ENCODE data around the gene TP63.

The TP63 gene

GRCh38 chr3:189674249-189674913, 43.2 kb downstream of the TP63 start:
- Histone ChIP-seq H3K14ac (ENCODE audit: low read length in 2 of 2) (no peak overlapping the region), H3K9me3 (ENCODE audit: control insufficient read depth, low read length) (peaks cover 17% of the 10 kb centered on the region), H2AFZ (ENCODE audit: low read depth, low read length) (no peak overlapping the region), H3K9ac (ENCODE audit: low read length) (no peak overlapping the region), H3K4me3 (ENCODE audit: insufficient read depth in 1 of 2, low read depth in 1 of 2, low read length in 2 of 2) (no peak overlapping the region), H4K91ac (ENCODE audit: low read length) (no peak overlapping the region), H3K4me2 (ENCODE audit: low read length, poor library complexity, severe bottlenecking) (no peak overlapping the region), H3K36me3 (ENCODE audit: control insufficient read depth in 1 of 2, insufficient read depth in 2 of 2, low read depth in 1 of 2, low read length in 2 of 2) (no peaks in the 10 kb centered on the region), H3K18ac (ENCODE audit: low read depth in 1 of 2, low read length in 2 of 2) (no peak overlapping the region), H2BK15ac (ENCODE audit: low read depth, poor library complexity, severe bottlenecking) (no peak overlapping the region), H3K27ac (ENCODE audit: low read length, poor library complexity, severe bottlenecking) (no peak overlapping the region), H2BK12ac (ENCODE audit: low read length in 2 of 2) (no peak overlapping the region), H3K23ac (ENCODE audit: low read length in 2 of 2) (no peak overlapping the region), H3K79me1 (replicated peaks; ENCODE audit: low read length, poor library complexity, severe bottlenecking) (no peaks in the 10 kb centered on the region), H2BK5ac (ENCODE audit: low read depth, low read length, poor library complexity, severe bottlenecking) (no peak overlapping the region), H2BK120ac (ENCODE audit: low read depth, low read length) (no peak overlapping the region), H2AK5ac (ENCODE audit: low read length, severe bottlenecking) (no peak overlapping the region), H4K8ac (ENCODE audit: low read length) (no peak overlapping the region), H3K27me3 (ENCODE audit: control insufficient read depth in 1 of 2, insufficient read depth in 1 of 2, low read length in 2 of 2) (no peaks in the 10 kb centered on the region), H3K4ac (ENCODE audit: low read depth in 1 of 2, low read length in 2 of 2) (no peak overlapping the region), H3K4me1 (ENCODE audit: control insufficient read depth, insufficient read depth, low read depth, low read length) (no peaks in the 10 kb centered on the region)
- DNase-seq = no peak
- 95% methylated on average over 6 of the region's 6 CpGs for WGBS

DNA sequence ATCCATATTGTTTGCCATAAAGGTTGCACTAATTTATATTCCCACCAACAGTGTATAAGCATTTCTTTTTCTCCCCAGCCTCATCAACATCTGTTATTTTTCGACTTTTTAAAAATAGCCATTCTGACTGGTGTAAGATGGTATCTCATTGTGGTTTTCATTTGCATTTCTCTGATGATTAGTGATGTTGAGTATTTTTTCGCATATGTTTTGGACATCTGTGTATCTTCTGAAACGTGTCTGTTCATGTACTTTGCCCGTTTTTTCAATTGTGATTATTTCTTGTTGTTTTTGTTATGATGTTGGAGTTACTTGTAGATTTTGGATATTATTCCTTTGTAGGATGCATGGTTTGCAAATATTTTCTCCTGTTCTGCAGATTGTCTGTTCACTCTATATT, 46.5 kb downstream of the TP63 start:
- no peak for DNase-seq
- H3K79me1 ChIP-seq (replicated peaks; ENCODE audit: low read length, poor library complexity, severe bottlenecking) = no peaks in the 10 kb centered on the region
- no peak overlapping the region for H2BK120ac ChIP-seq (ENCODE audit: low read depth, low read length)
- H3K9me3 ChIP-seq (ENCODE audit: control insufficient read depth, low read length) = peaks cover 17% of the 10 kb centered on the region
- H3K9ac ChIP-seq (ENCODE audit: low read length) = no peak overlapping the region
- no peaks in the 10 kb centered on the region for H3K27me3 ChIP-seq (ENCODE audit: control insufficient read depth in 1 of 2, insufficient read depth in 1 of 2, low read length in 2 of 2)
- no peak overlapping the region for H4K91ac ChIP-seq (ENCODE audit: low read length)
- H2BK12ac ChIP-seq (ENCODE audit: low read length in 2 of 2) = no peak overlapping the region
- H2BK5ac ChIP-seq (ENCODE audit: low read depth, low read length, poor library complexity, severe bottlenecking) = no peak overlapping the region
- no peak overlapping the region for H2AK5ac ChIP-seq (ENCODE audit: low read length, severe bottlenecking)
- no peak overlapping the region for H3K4me2 ChIP-seq (ENCODE audit: low read length, poor library complexity, severe bottlenecking)
- no peak overlapping the region for H3K23ac ChIP-seq (ENCODE audit: low read length in 2 of 2)
- H3K27ac ChIP-seq (ENCODE audit: low read length, poor library complexity, severe bottlenecking) = no peak overlapping the region
- H3K14ac ChIP-seq (ENCODE audit: low read length in 2 of 2) = no peak overlapping the region
- no peak overlapping the region for H4K8ac ChIP-seq (ENCODE audit: low read length)
- H3K4ac ChIP-seq (ENCODE audit: low read depth in 1 of 2, low read length in 2 of 2) = no peak overlapping the region
- H3K4me3 ChIP-seq (ENCODE audit: insufficient read depth in 1 of 2, low read depth in 1 of 2, low read length in 2 of 2) = no peak overlapping the region
- no peak overlapping the region for H2BK15ac ChIP-seq (ENCODE audit: low read depth, poor library complexity, severe bottlenecking)
- no peaks in the 10 kb centered on the region for H3K4me1 ChIP-seq (ENCODE audit: control insufficient read depth, insufficient read depth, low read depth, low read length)
- no peaks in the 10 kb centered on the region for H3K36me3 ChIP-seq (ENCODE audit: control insufficient read depth in 1 of 2, insufficient read depth in 2 of 2, low read depth in 1 of 2, low read length in 2 of 2)
- H2AFZ ChIP-seq (ENCODE audit: low read depth, low read length) = no peak overlapping the region
- H3K18ac ChIP-seq (ENCODE audit: low read depth in 1 of 2, low read length in 2 of 2) = no peak overlapping the region
- 85% methylated on average over 4 of the region's 4 CpGs for WGBS

DNA sequence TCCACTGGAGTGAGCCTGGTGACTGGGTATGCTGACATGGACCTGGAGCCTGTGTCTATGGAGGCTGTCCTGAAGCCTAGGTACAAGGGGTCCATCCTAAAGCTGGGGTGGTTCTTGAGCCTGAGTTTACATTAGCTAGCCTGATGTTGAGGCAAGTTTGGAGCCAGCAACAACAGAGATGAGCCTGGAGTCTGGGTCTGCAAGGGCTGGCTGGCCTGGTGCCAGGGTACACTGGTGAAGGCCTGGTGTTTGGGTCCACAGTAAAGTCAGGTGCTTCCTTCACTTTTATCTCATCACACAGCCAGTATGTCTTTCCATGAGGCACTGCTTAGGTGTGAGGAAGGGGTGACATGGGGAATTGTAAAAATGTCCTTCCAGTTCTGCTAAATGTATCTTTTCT, 49.5 kb downstream of the TP63 start:
- Histone ChIP-seq H2AFZ (ENCODE audit: low read depth, low read length) (no peak overlapping the region), H3K18ac (ENCODE audit: low read depth in 1 of 2, low read length in 2 of 2) (peak overlapping the region in 1 of 2 experiments; percentile 1), H3K9me3 (ENCODE audit: control insufficient read depth, low read length) (peaks cover 17% of the 10 kb centered on the region), H3K27me3 (ENCODE audit: control insufficient read depth in 1 of 2, insufficient read depth in 1 of 2, low read length in 2 of 2) (no peaks in the 10 kb centered on the region), H3K4me2 (ENCODE audit: low read length, poor library complexity, severe bottlenecking) (no peak overlapping the region), H3K27ac (ENCODE audit: low read length, poor library complexity, severe bottlenecking) (no peak overlapping the region), H3K14ac (ENCODE audit: low read length in 2 of 2) (no peak overlapping the region), H3K23ac (ENCODE audit: low read length in 2 of 2) (no peak overlapping the region), H3K36me3 (ENCODE audit: control insufficient read depth in 1 of 2, insufficient read depth in 2 of 2, low read depth in 1 of 2, low read length in 2 of 2) (no peaks in the 10 kb centered on the region), H4K8ac (ENCODE audit: low read length) (no peak overlapping the region), H3K9ac (ENCODE audit: low read length) (no peak overlapping the region), H3K4me3 (ENCODE audit: insufficient read depth in 1 of 2, low read depth in 1 of 2, low read length in 2 of 2) (no peak overlapping the region), H2AK5ac (ENCODE audit: low read length, severe bottlenecking) (no peak overlapping the region), H2BK120ac (ENCODE audit: low read depth, low read length) (no peak overlapping the region), H2BK5ac (ENCODE audit: low read depth, low read length, poor library complexity, severe bottlenecking) (no peak overlapping the region), H2BK15ac (ENCODE audit: low read depth, poor library complexity, severe bottlenecking) (no peak overlapping the region), H3K4me1 (ENCODE audit: control insufficient read depth, insufficient read depth, low read depth, low read length) (no peaks in the 10 kb centered on the region), H2BK12ac (ENCODE audit: low read length in 2 of 2) (no peak overlapping the region), H3K4ac (ENCODE audit: low read depth in 1 of 2, low read length in 2 of 2) (no peak overlapping the region), H3K79me1 (replicated peaks; ENCODE audit: low read length, poor library complexity, severe bottlenecking) (no peaks in the 10 kb centered on the region), H4K91ac (ENCODE audit: low read length) (no peak overlapping the region)
- no peak for DNase-seq

DNA sequence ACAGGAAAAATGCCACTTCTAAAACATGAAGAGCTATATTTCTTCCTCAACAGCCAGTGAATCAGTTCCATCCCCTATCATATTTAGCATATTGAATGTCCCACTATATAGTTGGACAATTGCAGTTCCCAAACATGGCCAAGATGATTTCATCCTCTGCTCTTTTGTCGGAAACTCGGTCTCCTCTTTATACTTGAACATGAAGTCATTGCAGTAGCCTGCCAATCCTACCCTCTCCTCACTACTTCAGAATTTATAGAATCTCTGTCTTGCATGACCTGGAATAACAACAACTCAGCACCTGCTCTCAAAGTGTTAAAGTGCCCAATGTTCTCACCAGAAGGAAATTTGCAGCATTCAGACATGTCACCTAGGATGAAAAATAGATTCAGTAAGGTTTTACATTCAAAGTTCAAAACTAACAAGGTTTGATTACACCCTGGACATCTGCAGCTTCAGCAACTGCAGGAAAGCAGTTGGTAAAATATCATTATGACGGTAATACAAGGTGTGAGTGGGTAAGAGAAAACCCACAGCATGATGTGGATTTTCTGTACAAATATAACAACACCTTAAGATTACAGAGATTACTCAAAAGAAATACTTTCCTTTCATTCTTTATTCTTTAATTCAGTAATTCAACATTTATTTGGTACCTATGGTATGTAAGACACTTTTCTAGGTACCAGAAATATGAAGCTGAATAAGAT, 52.5 kb downstream of the TP63 start:
- Histone ChIP-seq H3K14ac (ENCODE audit: low read length in 2 of 2) (no peak overlapping the region), H3K9me3 (ENCODE audit: control insufficient read depth, low read length) (peaks cover 4% of the 10 kb centered on the region), H4K91ac (ENCODE audit: low read length) (no peak overlapping the region), H4K8ac (ENCODE audit: low read length) (no peak overlapping the region), H3K27me3 (ENCODE audit: control insufficient read depth in 1 of 2, insufficient read depth in 1 of 2, low read length in 2 of 2) (no peaks in the 10 kb centered on the region), H3K9ac (ENCODE audit: low read length) (no peak overlapping the region), H3K79me1 (replicated peaks; ENCODE audit: low read length, poor library complexity, severe bottlenecking) (no peaks in the 10 kb centered on the region), H2AFZ (ENCODE audit: low read depth, low read length) (no peak overlapping the region), H3K18ac (ENCODE audit: low read depth in 1 of 2, low read length in 2 of 2) (no peak overlapping the region), H3K23ac (ENCODE audit: low read length in 2 of 2) (no peak overlapping the region), H3K4me3 (ENCODE audit: insufficient read depth in 1 of 2, low read depth in 1 of 2, low read length in 2 of 2) (no peak overlapping the region), H2BK120ac (ENCODE audit: low read depth, low read length) (no peak overlapping the region), H3K4me2 (ENCODE audit: low read length, poor library complexity, severe bottlenecking) (no peak overlapping the region), H2BK15ac (ENCODE audit: low read depth, poor library complexity, severe bottlenecking) (no peak overlapping the region), H2AK5ac (ENCODE audit: low read length, severe bottlenecking) (no peak overlapping the region), H3K4me1 (ENCODE audit: control insufficient read depth, insufficient read depth, low read depth, low read length) (no peaks in the 10 kb centered on the region), H3K4ac (ENCODE audit: low read depth in 1 of 2, low read length in 2 of 2) (no peak overlapping the region), H2BK12ac (ENCODE audit: low read length in 2 of 2) (no peak overlapping the region), H3K36me3 (ENCODE audit: control insufficient read depth in 1 of 2, insufficient read depth in 2 of 2, low read depth in 1 of 2, low read length in 2 of 2) (no peaks in the 10 kb centered on the region), H2BK5ac (ENCODE audit: low read depth, low read length, poor library complexity, severe bottlenecking) (no peak overlapping the region), H3K27ac (ENCODE audit: low read length, poor library complexity, severe bottlenecking) (peak overlapping the region; percentile 37)
- 69% methylated on average over 2 of the region's 3 CpGs for WGBS
- DNase-seq = no peak
